ENCODE measurements around the gene EFCC1.

The EFCC1 gene

DNA sequence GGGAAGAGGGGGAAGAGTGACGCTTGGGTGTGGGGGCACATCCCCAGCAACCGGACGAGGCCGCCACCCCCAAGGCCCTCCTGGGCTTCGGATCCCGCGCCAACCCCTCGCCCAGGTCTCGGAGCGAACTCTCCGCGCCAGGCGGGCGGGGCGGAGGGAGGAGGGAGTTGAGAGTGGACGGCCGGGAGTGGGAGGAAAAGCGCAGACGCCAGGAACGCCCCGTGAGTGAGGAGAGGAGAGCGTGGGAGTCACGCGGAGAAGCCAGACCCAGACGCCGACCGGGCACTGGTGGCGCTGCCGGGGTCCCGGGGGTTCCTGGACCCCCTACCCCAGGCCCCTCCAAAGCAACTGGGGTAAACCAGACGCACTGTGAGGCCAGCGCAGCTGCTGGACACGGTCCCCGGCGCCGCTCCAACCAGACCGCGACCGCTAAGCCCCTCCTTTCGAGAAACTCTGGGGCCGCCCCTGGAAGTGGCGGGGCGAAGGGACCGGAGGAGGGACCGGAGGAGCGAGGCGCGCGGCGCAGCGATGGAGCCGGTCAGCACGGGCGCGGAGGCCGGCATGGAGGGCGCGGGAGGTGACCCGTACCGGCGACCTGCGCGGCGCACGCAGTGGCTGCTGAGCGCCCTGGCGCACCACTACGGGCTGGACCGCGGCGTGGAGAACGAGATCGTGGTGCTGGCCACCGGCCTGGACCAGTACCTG is at the start of gene EFCC1:
Gene EFCC1, plus strand, starts transcription at position 204 of the 705 bp plus-strand sequence. Its CDS starts 325 bp downstream, at position 529.
- no peak for DNase-seq

DNA sequence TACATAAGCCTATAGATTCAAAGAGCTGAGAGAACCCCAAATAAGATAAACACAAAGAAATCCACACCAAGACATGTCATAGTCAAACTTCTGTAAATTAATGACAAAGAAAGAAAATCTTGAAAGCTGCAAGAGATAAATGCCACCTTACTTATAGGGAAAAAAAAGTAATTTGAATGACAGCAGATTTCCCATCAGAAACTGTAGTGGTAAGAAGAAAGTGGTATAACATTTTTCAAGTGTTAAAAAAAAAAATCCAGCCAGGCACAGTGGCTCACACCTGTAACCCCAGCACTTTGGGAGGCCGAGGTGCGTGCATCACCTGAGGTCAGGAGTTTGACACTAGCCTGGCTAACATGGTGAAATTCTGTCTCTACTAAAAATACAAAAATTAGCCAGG is 44.7 kb upstream of the EFCC1 start:
- no peak for DNase-seq

DNA sequence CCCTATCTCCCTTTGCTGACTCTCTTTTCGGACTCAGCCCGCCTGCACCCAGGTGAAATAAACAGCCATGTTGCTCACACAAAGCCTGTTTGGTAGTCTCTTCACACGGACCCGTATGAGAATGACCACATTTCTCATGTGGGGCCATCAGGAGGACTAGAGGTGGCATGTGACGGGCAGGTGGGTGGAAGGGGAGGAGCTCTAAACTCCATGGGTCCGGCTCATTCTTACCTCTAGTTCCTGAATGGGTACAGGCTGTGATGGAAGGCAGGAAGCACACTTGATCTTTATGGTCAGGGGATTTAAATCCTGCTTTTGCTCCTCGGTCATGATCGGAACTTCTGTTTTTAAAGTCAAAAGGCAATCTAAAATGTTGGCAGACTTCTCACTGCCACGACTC is 35.8 kb upstream of the EFCC1 start:
- DNase-seq: no peak

- DNase-seq: no peak
Observed at GRCh38 chr3:128965818-128966217, 35.3 kb upstream of the EFCC1 start.

DNA sequence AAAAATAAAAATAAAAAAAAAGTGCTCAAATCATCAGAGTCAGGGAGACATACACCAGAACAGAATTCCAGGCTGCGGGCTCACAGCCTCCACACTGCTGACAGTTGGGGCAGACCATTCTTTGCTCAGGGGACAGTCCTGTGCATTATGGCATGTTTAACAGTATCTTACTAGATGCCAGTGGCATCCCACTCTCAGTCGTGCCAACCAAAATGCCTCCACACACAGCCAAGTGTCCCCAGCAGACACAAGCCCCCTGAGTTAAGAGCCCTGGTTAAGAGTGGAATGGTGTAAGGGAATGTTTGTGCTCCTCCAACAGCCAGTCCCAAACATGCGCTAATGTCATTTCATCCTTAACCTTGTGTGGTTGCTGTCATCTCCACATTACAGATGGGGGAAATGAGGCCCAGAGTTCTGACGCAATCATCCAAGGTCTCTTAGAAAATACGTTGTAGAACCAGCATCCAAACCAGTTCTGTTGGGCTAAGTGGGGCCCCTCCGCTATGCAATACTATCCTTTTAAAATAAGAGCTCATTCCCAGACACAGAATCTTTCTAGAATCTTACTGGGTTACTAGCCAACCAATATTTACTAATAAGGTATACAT is 33.3 kb upstream of the EFCC1 start:
- no peak for DNase-seq

DNA sequence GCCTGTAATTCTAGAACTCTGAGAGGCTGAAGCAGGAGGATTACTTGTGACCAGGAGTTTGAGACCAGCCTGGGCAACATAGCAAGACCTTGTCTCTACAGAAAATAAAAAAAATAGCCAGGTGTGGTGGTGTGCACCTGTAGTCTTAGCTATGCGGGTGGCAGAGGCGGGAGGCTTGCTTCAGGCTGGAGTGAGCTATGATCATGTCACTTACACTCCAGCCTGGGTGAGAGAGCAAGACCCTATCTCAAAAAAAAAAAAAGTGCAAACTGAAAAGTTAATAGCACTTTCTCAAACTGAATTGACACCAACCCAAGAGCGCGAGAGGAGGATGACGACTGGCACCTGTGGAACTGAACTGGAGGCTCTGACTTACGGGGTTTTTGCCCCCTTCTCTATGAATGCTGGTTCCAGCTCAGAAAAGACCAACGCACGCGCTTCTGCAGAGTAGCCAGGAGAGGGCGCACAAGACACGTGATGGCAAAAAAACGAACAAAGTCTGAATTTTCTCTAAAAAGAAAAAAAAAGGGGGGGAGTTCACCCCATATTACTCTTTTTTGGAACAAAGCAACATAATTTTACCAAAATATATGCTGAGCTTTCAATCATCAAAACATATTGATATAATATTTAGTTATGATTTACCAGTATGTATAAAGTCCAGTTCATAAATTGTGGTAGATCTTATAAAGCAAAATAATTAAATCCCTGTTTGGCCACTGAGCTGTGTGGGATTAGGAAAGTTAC is 30.9 kb upstream of the EFCC1 start:
- peak; percentile 56 for DNase-seq

DNA sequence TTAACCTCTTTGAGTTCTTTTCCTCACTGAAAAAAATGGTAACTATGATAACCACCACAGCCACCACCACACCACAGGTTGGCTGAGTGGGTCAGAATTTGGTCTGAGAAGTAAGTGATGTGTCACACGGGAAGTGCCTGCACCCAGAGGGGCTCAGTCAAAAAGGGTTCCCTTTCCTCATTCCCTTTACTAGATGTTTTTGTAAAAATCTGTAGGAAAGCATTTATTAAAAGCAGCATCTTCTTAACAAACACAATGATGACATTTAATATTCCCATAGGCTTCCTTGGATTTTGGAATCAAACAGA is 30.4 kb upstream of the EFCC1 start:
- no peak for DNase-seq

- no peak for DNase-seq
Observed at GRCh38 chr3:128971421-128972100, 29.5 kb upstream of the EFCC1 start.

DNA sequence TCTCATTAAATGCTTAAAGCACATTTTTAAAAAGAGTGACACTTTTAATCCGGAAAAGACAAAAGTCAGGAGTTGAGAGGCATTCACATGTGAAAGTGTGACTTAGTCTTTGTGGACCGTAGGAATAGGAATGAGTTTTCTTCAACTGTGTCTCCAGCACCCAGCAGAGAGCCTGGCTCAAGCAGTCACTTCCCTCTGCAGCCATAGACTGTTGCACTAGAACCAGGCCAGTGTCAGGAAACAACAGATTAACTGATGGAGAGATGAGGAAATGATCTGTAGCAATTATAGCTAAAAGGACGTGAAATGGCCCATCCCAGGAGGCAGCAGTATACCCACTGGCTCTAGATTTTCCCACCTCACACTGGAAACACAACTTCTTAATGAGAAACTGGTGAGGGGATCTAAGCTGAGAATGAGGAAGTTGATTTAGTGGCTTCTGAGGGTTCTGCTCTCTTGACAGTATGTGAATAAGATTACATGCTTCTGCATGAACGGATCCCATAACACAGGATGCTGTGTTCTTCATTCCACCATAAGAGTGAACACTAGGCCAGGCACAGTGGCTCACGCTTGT is 27.0 kb upstream of the EFCC1 start:
- DNase-seq: no peak

DNA sequence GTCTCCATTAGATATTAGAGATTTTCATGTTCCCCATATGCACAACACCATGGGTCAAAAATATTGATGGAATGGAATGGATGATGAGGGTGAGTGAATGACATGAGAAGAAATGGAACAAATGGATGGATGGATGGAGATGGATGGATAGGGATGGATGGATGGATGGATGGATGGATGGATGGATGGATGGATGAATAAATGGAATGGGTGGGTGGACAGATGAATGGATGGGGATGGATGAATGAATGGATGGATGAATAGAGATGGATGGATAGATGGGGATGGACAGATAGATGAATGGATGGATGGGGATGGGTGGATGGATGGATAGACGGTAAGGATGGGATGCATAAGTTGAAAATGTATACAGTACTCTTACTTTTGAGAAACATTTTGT is 25.8 kb upstream of the EFCC1 start:
- no peak for DNase-seq

DNA sequence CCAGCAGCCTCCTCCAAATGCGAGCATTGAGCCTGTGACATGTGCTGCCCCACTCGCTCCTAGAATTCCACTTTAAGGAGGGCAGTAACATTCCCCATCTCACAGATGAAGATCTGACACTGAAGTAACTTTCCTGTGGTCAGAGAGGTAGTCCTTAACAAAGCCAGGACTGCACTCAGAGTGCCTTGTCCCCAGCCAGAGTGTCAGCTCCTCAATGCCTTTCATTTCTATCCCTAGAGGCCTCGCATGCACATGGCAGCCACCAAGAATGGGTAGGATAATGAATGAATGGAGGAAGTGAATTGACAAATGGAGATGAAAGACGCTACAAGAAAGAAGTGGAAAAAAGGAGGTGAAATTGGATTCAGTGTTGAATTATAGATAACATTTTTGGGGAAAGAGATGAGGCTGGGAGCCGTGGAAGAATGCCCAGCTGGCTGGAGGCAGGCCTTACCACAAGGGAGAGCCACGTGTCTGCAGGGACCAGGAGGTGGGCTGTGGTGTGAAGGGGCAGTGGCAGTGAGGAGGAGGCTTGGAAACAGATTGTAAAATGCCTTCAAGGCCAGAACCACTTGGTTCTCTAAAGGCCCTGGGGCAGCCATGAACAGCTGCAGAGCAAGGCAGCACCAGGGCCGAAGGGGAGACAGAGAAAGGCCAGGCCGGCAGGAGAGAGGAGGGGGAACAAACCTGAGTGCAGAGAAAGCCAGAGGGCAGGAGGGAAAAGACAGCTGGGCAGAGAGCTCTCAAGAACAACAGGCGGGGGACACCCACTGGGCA is 17.6 kb upstream of the EFCC1 start:
- no peak for DNase-seq

DNA sequence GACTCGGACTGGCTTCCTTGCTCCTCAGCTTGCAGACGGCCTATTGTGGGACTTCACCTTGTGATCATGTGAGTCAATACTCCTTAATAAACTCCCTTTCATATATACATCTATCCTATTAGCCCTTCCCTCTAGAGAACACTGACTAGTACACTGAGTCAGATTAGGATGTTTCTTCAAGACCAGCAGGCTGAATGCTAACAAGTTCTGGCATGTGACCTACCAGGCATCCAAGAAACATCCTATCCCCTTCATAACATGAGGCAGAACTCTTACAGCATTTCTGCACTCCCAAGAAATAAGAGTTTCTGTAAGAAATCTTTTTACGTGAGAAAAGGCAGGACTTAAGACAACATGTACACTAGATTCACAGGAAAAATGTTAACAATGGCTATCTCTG is 16.5 kb upstream of the EFCC1 start:
- DNase-seq: no peak

DNA sequence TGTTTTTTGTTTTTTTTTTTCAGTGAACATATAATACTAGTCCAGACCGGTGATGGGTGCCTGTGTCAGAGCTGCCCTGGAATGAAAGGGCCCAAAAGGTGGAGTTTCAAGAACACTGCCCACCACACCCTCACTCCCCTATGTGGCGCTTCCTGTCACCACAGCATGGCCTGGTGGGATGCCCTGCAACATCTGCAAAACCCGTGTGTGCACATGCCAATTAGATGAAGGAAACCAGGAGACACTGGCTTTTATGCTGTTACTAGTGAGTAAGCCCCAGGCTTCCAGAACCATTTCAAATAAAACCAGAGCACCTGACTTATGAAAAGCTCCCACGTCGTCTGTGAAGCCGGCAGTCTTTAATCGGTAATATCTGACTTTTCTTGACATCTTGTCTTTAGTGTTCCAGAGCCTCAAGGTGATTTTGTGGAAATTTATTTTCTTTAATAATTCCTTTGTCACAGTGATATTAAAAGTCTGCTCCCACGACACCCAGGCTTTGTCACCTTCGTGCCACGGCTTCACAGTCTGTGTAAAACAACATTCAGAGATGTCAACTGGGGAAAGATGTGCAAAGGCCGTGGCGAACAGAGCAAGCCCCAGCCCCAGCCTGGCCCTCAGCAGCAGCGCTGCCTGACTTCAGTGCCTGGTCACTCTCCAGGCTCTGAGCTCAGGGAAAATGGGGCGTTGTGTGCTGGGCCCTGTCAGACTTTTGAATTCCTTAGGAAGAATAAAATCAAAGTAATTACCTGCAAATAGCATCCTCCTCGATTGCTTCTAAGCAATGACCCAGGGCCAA is 13.6 kb upstream of the EFCC1 start:
- DNase-seq: no peak

- no peak for DNase-seq
Observed at GRCh38 chr3:128988286-128988685, 12.8 kb upstream of the EFCC1 start.

GRCh38 chr3:128991355-128991895 is 9.7 kb upstream of the EFCC1 start:
- DNase-seq: no peak

DNA sequence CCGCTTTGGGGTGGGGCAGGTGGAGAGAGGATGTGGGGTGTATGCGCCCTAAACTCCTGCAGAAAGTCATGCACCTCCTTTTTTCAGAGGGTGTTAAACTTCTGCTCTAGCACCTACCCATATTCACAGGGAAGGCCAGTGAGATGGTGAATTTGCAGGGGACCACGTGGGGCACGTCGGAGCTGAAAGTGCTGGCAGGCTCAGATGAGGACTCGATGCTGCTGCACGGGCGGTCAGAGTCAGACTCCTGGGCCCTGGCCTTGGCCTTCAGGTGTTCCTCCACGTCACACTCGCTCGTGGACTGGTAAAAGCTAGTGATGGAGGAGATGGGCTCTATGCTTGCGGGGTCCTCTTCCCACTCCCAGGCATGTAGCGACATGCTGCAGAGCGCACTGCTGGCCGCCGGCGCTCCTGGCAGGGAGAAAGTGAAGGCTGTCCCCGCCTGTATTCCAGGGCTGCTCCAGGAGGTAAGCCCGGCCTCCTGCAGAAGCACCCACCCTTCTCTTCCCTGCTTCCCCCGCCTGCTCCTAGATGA is 8.1 kb upstream of the EFCC1 start:
- no peak for DNase-seq

- DNase-seq: peak; percentile 88
Observed at GRCh38 chr3:128993461-128994172, 7.5 kb upstream of the EFCC1 start, which contains the start of gene CFAP92. CFAP92 (minus strand) TSS chr3:128994076; CDS start chr3:128993304, 772 bp downstream.

DNA sequence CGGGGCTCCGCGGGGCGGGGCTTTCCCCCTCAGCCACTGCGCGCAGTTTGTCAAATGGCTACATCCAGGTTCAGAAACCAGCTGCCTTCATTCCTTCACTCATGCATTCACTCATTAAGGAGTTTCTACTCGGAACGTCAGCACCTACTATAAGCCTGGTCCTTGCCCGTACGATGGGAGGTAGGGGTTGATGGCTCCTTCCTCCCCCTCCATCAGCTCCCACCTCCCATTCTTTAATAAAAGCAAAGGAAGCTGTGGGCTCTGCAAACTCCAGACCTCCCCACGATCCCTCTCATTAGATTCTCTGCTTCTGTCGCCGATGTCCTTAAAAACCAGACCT is 7.0 kb upstream of the EFCC1 start:
- no peak for DNase-seq

DNA sequence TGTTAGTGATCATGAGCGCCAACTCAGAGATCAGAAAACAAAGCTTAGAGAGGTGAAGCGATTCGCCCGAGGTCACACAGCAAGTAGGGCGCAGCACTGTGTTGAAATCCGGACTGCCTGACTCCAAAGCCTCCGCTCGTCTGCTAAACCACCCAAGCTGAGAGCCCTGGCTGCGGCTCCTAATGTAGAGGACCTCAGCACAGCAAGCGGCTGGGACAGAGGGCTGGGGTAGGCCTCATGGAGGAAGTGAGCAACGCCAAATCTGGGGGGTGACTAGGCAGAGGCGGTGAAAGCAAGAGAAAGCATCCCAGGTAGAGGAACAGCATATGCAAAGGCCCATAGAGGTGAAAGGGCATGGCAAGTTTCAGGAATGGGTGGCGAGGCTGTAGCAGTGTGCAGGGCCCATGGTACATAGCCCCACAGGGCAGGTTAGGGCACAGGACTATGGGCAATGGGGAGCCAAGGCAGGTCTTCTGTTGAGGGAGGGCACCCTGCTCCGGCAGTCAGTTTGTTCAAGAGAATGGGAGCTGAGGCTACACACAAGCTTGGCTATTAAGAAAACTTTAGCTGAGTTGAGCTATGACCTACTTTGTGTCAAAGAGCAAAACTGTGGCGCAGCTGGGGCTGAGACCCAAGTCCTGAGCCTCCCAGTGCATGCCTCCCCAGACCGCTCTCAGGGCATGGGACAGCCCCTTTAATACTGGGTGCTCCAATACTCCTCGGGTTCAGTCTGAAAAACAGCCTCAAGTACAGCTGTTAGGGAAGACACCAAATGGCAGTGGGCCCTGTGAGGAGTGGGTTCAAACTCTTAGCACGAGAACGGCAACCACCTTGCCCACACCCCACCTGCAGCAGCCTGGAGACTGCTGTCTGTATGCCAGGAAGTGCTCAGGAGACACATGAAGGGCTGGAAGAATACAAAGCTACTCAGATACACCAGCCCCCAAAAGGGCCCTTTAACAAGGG is 6.2 kb upstream of the EFCC1 start:
- DNase-seq: no peak
